Activated gamma-delta T cell (primary cell): ENCODE results near the gene FRMD4B.

Source experiments
- DNase-seq: peaks from one replicate; lab custom pipeline; 2025; lab: John Stamatoyannopoulos, UW

Gene FRMD4B

GRCh38 chr3:69166446-69166845 lies 219.4 kb downstream of the FRMD4B start:
- no peak for DNase-seq

- DNase-seq: no peak
These were observed 220.1 kb downstream of the FRMD4B start for GRCh38 chr3:69165744-69166143.

DNA sequence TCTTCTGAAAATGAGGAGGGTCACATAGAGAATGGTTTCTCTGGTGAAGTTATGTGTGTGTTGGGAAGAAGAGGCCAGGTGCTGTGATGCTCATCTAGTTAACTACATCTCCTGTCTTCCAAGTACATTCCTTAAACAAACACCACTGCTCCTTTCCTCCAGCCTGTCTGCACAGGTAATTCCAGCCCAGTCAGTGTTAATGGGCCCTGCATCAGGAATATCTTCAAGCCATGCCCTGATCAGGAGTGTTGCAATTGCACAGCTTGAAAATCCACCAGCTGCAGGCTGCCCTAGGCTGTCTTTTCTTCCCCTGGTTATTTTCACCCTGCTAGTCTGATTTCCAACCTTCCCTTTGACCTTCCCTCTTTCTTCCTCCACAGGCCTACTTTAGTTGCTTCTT lies 221.6 kb downstream of the FRMD4B start:
- DNase-seq: no peak

DNA sequence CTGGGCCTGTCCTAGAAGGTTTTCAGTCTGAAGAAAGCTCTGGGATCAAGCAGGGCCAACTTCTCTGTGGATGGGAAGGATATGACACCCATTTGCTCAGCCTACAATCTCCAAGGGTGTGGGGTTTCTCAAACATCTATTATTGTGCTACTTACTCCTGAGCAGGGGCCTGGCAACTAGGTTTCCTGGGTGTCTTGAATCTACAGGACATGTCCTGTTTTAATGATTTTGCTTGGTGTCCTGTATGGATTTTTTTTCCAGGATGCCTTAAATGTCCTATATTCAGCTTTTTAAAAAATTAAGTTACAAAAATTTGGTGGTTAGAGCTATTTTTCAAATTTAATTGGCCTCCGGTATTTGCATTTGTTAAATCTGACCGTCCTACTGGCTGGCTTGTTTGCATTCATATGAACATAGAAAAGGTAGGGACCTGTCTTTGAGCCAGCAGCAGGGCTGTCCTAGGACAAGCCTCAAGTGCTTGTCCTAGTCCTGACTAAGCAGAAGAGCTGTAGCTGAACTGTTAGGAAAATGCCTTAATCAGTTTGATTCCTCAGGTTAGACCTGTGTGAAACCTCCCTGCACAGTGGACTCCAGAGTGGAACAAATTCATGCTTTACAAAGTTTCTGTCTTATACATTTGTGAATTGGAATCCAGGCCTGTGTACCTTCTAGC lies 223.4 kb downstream of the FRMD4B start:
- no peak for DNase-seq

DNA sequence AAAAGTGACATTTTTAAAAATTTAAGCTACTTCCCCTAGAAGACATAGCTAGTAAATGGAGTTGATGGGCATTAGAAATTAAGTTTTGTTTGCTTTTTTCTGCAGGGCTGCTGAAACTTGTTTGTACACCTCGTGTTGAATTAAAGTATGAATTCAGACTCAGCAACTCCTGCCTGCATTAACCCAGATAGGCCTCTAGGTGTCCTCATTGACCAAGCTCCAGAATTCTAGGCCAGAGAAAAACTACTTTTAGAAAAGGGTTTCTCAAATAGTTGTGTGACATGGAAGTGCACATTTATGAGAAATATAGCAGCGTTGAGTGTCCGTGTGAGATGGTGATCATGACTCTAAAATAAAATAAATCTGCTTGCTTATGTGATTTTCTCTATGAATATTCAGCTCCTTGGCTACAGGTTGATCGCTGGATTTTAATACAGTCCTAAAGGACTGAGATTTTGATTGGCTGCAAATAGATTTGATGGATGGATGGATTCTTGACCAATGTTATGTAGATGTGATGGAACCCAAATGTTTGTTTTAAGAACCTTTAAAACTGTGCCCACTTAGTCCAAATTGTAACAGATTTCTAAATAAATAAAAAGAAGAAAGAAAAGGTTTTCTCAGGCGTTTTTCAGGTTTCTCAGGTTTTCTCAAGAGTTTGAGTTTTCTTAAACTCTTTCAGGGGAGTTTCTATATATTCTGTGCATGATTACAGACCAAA lies 224.1 kb downstream of the FRMD4B start:
- DNase-seq: no peak

DNA sequence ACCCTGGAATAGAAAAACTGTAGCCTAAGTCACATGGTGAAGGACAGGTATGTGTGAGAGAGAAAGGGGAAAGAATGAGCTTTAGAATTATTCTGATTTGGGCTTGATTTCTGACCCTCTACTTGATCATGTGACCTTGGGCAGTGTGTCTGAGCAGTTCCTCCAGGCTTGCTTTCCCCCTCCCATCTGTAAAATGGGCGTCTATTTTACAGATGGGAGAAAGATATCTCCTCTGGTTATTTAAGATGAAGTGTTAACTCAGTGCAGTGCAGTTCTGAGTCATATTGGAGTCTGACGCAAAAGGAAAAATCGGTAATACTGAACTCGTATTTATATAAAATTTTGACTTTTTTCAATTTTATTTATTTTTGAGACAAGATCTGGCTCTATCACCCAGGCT lies 225.4 kb downstream of the FRMD4B start:
- DNase-seq: no peak

GRCh38 chr3:69160107-69160506 lies 225.8 kb downstream of the FRMD4B start:
- no peak for DNase-seq

- DNase-seq: no peak
These were observed 236.3 kb downstream of the FRMD4B start for GRCh38 chr3:69149586-69149985.

DNA sequence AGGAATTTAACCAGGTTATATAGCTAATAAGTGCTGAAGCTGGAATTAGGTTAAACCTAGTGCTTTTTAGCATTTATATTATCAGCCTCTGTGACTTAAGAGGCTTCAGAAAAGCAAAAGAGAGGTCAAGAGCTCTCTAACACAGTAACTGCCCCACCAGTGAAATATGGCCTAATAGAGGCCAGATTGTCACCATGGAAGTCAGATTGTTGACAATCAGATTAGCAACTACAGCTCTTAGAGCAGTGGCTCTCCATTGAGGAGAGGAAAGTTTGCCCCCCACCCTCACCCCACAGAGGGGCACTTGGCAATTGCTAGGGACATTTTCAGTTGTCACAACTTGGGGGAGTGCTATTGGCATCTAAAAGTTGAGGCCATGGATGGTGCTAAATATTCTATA lies 240.2 kb downstream of the FRMD4B start:
- no peak for DNase-seq

- DNase-seq: no peak
These were observed 241.2 kb downstream of the FRMD4B start for GRCh38 chr3:69144631-69145245.

DNA sequence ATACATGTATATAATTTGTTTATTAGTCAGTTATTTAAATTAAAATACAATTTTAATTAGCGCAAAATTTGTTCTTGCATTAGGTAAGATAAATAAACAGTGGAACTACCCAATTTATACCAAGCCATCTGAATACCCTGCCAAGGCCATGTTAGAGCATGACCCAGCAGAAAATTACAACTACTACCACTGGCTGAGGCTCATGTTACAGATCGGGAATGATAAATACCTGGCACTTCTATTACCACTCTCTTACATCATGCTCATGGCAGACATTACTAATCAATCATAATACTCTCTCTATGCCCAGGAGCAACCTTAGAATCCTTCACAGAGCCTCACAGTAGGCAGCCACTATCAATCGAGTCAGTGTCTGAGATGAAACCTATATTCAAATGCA lies 242.3 kb downstream of the FRMD4B start:
- DNase-seq: no peak

DNA sequence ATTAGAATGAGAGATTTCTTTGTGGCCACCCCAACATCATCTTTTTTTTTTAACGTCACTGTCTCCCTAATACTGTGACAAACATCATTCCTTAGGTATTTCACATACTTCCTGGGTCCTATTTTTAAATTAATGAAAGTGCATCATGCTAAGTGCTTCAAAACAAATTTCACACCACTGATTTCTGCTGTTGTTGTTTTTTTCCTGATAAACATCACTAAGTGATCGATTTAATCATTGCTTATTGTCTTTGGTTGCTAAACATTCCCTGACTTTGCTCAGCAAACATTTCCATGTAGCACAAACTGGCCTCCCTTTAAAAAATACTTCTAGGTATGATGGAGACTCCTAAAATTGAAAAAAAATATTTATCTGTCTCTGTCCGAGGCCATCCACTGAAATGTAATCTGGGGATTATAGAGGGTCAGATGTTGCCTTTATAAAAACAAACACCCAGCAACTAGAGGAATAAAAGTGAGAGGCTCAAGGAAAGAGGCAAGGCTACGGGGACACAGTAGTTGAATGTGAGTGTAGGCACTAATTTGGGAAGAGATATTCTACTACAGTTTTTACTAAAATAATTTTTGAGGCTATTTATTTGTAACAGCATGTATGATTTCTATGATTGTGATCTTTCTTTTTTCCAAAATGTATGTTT lies 243.0 kb downstream of the FRMD4B start:
- DNase-seq: no peak

DNA sequence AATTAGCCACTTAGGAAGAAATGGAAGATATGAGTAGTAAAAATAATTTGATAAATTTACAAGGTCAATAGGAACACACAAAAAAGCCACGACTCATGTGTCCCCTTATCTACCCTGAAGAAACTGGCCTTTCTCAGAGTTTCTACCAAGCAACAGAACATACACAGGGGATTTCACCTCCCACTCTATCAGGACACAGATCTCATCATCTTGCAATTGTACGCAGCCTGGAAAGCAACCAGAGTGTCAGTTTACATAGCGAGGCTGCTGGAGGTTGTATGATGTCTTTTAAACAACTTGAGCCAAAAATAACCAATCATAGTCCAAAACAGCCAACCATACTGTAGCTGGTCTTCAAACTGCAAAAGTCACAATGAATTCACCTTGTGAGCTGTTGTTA lies 243.8 kb downstream of the FRMD4B start:
- DNase-seq: no peak

GRCh38 chr3:69141313-69141712 lies 244.6 kb downstream of the FRMD4B start:
- DNase-seq: no peak

DNA sequence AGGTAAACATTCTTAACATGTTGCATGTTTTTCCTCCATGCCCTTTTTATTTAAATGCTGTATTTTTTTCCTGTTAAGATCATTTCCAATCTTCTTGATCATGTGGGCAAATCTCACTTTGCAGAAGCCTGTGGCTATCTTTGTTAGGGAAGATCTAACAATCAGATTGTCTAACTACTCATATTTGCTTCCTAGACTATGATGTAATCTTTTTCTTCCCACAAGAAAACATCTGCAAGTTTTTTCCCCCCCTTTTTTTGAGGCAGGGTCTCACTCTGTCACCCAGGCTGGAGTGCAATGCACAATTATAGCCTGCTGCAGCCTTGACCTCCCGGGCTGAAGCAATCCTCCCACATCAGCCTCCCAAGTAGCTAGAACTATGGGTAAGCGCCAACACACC lies 248.5 kb downstream of the FRMD4B start:
- no peak for DNase-seq

DNA sequence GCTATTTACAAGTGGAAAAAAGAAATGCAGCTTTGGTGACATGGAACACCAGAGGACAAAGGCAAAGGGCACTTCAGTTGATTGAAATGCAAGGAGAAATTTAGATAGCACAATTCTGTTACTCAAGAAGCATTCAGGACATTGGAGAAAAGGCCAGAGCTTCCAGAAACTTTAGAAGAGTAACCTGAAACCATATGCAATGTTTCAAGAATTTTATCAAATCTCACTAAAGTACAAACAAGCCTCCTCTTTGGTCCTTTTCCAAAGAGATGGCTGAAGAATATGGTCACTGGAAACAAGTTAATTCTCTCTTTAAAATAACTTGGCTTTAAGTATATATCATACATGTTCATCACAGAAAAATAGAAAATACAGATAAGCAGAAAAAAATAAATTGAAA lies 248.9 kb downstream of the FRMD4B start:
- DNase-seq: no peak

DNA sequence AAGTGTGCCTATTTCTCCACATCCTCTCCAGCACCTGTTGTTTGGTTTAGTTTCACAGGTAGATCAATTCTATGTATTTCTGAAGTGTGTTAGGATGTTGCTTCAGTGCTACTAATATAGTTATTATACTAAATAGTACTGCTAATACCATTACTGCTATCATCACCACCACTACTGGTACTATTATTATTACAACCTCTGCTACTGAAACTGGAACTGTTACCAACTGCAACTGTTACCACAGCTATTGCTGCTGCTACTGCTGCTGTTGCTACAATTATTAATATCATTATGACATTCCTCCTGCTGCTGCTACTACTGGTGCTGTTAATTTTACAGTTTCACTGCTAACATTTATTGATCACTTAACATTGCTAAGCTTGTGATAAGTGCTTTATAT lies 255.2 kb downstream of the FRMD4B start:
- DNase-seq: no peak

DNA sequence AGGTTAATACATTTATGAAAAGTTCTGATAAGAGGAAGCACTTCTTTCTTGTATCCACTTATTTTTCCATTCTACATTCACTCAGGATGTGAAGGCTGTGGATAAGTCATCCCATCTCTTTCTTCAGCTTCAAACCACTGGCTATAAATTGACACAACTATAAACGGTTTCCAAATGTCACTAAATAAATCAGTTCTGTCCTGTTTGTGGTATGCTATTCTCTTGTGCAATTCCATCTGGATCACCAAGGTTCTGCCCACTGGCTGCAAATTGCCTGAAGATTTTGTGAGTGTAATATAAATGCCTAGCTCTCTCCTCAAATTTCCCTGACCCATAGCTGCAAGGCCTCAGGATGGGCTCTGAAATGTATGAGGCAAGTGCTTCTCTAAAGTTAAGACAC lies 256.4 kb downstream of the FRMD4B start:
- no peak for DNase-seq

GRCh38 chr3:69128509-69128908 lies 257.4 kb downstream of the FRMD4B start:
- no peak for DNase-seq

- DNase-seq: no peak
These were observed 258.9 kb downstream of the FRMD4B start for GRCh38 chr3:69126999-69127398.

DNA sequence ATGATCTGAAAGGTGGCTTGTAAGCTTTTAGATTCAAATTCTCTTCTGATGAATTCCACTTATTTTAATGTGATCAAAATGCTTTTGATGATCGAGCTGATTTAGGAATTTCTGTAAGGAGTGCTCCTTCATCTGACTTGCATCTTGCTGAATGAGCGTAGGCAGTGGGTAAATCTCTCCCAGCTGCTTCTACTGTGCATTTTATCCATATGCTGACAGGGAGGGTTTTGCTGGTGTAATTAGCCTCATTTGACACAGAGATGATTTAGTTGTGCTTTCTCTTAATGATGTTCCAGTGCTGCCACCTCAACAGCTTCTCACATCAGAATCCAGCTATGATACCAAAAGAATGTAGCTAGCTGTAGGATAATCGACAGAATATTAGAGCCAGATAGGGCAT lies 259.7 kb downstream of the FRMD4B start:
- no peak for DNase-seq

DNA sequence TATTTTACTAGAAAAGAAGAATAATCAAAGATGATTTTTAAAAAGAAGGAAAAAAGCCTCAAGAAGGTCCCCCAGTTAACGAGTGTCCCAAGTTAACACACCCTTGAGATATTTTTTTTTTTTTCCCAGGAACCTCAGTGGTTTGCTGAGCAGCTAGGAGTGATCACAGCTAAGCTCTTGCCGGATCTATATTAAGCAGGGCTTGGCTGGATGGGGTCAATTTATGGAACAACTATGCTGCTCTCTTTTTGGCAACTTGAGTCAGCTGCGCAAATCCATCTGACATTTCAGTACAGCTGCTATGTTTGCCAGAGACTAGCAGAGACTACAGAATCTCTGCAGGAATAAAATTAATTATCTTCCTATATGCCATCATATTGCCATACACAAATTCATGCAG lies 263.5 kb downstream of the FRMD4B start, which contains the start of gene LMOD3:
Gene LMOD3 (minus strand): TSS at position 193 of the 400 bp plus-strand sequence. CDS start 209 bp downstream, outside the sequence.
- no peak for DNase-seq

DNA sequence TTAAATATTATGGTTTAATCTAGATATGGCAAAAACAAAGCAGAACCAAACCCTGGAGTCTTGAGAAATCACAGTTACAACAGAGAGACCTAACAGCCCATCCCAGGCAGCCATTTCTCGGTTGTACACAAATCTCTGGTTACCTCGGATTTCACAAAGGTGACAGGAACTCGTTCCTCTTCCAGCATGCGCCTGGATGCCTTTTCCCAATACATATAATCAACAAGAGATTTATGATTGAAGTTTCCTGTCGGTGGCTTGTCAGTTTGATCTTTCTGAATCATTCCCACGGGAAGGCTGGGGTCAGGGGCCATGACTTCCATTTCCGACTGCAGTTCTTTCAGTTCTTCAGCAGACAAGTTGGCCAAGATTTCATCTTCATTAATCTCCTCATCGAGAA lies 263.9 kb downstream of the FRMD4B start:
- DNase-seq: no peak
